Measurements from ENCODE around the gene DUSP16.
"Not testable (repeated sequence)": the region's sequence is repeated elsewhere in the genome, so short reads cannot be mapped to it uniquely, and the experiment has no call there.

Gene DUSP16

DNA sequence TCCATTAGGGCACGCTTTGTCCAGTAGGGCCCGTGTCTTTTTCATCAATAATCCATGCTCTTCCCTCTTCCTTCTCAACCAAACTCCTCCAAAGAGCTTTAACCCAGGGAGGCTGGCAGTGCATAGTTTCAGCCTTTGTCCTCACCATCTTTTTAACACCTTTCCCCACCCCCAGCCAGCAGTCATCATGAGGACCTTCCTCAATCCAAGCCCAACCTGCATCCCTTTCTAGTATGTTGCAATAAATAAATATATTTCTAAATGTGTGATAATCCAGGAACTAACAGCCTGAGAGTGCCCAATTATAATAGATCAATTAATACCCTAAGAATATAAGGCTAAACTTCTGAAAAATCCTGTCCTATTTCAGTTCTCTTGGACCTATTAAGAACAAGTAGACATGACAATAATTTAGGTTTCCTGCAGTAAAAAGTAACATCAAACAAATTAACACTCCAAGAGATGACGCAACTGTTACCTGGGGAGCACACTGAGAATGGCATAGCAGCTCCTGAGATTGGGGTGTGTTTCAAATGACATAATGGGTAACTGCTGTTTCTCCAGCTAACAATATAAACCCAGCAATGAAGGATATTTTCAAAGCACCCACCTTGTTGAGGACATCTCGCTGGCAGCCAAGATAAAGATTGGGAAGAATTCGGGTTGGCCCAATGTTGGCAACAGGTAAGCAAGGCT lies 62.6 kb downstream of the DUSP16 start:
- DNase-seq (ENCODE audit: low spot score): no peak

DNA sequence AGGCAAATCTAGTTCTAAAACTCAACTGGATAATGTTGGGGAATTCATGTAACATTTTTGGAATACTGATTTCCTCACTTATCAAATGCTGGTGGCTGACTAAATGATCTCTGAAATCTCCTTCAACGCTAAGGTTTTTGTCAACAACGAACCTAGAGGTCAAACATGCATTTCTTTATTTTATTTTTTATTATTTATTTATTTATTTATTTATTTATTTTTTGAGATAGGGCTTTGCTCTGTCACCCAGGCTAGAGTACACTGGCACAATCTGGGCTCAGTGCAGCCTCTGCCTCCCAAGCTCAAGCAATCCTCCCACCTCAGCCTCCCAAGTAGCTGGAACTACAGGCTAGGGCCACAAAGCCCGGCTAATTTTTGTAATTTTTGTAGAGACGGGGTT lies 64.5 kb downstream of the DUSP16 start:
- DNase-seq (ENCODE audit: low spot score): no peak

DNA sequence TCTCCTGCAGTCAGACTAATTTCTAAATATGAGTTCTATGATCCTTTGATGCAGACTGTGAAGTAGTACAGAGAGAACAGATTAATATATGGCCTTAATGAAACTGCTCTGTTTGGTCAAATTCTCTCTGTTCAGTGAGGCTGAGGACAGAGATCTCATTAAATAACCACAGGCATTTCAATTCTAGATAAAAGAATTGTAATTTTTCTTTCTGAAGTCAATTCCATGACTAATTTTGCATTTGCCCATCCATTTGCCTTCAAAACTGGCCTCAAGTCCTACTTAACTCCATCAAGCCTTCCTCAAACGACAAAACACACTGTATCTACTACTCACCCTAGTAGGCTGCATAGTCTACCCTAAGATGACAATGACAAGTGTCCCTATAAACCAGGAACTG lies 67.1 kb downstream of the DUSP16 start:
- DNase-seq (ENCODE audit: low spot score): no peak

DNA sequence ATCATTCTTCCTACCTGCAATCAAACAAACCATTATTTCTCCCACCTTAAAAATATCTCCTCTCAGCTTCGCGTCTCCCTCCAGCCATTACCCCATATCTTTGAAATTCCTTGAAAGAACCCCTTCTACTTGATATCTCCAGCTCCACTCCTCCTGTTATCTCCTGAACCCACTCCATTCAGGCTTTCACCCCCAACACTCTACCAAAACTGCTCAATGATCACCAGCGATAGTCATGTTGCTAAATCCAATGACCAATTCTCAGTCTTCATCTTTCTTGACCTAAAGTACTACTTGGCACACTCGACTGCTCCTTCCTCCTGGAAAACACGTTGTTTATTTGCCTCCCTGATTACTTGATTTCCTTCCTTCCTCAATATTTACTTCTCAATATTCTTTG lies 70.1 kb downstream of the DUSP16 start:
- no peak for DNase-seq (ENCODE audit: low spot score)

DNA sequence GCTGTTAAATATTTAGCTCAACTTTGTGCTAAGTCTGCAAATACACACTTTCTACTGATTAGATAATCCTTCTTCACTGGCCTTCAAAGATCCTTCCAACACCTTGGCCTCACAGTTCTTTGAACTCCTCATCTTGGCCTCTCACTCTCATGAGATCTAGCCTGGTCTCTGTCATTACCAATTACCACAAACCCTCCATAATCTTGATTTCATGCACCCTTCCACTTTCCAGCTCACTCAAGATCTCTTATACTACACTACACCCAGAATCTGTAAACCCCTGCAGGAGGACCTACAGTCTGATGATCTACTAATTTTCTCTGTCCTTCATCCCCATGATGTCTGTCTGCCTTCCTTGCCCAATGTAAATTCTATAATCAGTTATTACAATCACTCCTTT lies 71.1 kb downstream of the DUSP16 start:
- no peak for DNase-seq (ENCODE audit: low spot score)

DNA sequence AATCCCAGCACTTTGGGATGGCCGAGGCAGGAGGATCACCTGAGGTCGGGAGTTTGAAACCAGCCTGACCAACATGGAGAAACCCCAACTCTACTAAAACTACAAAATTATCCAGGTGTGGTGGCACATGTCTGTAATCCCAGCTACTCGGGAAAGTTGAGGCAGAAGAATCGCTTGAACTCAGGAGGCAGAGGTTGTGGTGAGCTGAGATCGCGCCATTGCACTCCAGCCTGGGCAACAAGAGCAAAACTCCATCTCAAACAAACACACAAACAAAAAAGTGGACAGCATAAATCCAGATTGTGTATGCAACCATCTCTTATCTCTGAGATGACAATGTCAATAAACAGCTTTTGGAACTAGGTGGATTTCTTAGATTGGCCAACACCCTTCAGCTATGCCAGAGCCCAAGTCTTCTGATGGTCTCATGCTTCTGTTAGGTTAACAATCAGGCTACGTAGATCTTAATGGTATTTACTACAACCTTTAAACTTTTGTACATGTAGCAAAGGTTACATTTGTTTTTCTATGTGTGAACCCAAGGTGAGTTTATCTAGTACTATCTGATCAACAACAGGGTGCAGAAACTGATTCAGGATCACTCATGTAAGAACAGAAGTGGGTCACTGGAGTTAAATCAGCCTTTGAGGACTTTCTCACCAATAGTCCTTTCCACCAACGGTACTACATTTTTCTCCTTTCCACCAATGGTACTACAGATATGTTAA lies 73.7 kb downstream of the DUSP16 start:
- DNase-seq (ENCODE audit: low spot score): no peak

DNA sequence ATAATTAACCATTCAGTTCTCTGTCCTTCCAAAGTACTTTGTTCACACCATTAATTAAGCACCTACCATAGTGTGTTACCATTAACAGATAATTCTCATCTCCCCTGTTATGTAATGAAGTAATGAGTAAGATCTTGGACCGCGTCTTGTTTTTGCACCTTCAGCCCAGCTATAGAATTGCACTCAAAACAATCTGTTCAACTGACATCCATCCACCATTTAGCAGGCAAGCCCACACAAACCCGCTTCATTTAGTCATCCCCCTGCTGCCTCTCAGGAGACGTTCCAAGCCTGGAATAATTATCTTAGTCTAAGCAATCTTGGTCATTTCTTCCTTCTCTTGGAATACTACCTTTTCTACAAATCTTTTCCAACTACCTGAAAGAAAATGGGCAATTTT lies 74.4 kb downstream of the DUSP16 start:
- DNase-seq (ENCODE audit: low spot score): no peak

DNA sequence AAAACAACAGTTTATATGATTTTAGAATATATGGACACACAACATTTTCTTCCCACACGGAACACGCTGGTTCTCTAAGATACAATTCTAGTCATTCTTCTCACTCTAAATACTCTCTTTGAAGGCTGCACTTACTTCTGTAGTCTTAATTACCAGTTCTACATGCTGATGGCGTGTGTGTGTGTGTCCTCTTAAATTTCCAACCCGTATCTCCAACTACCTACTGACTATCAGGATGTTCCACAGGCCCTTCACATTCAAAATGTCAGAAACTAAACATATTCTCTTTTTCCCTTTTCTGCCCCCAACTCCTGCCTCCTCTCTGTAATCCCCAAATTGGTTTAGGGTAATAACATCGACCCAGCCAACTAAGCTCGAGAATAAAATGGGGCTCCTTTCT lies 75.2 kb downstream of the DUSP16 start:
- no peak for DNase-seq (ENCODE audit: low spot score)

DNA sequence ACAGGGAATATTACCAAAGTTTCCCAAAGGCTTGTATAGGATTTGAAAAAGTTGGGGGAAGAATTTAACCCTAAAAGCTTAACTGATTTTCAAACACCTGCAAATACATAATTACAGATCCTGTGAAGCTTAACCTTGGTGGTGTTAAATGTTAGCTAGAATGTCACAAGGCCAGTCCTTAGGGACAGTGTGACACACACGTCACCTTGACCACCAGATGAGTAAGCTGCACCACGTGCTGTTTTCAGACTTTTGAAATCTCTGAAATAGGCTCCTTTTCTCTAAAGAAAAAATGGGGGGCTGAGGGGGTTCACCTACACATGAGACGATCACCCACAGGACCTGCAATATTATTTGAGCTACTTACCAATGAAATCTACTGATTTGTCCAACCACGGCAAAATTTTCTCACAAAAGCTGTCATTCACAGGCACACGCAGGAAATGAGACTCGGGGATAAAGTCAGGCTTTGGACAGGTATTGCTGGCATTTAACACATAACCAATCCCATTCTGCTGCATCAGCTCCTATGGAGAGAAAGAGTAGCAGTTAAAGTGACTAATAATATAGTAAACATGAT lies 75.9 kb downstream of the DUSP16 start:
- no peak for DNase-seq (ENCODE audit: low spot score)

DNA sequence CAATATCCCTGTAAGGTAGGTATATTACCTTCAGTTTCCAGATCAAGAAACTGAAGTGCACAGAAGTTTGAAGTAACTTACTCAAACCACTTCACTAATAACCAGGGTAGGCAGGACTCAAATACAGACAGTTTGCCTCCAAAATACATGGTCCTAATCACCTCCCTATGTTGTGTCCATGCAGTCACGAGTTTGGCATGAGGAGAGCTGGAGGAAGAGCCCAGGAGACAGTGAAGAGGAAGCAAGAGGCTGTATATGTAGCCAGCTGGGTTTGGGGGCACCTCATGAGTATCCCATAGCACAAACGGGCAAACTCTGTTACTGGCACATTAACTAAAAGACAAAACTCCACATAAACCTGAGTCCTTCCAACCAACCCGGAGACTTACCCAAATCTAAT lies 79.2 kb downstream of the DUSP16 start:
- DNase-seq (ENCODE audit: low spot score): peak; percentile 54

DNA sequence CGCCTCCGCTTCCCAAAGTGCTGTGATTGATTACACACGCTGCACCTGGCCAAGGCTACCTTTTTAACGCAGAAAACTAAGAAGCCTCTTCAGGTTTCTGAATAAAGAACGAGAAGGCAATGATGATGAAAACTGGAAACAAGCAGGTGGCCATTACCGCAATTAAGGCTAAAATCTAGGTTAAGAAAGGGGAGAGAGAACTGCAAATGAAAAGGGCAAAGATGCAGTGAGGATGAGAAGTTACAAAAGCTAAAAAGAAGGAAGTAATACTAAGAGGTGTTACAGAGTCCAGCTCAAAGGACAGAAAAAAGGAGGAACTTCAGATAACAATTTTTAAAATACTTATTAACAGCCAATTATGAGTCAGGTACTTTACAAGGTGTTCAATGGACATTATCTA lies 79.7 kb downstream of the DUSP16 start:
- no peak for DNase-seq (ENCODE audit: low spot score)

DNA sequence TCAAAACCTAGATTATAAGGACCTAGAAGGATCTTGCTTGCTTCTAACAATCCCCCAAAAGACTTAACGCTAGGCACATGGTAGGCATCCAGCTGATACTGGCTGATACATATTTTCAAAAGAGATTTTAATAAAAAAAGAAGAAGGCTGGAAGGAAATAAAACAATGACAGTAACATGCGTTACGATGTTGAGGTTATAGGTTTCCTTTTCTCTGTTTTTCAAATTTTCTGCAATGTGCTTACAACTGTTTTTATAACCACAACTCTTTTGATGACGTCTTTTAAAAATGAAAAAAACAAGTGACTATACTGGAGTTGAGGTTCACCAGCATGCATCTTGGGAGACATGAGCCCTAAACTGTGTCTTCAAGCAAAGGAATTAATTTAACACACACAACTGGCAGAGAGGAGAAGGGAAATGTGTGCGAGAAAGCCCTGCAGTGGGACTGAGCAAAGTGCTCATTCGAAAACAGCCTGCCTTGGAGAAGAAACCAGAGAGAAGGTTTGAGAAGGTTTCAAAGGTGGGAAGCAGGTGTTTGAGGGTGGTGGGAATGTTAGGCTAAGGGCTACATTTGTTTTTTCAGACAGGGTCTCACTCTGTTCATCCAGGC lies 80.4 kb downstream of the DUSP16 start:
- no peak for DNase-seq (ENCODE audit: low spot score)

DNA sequence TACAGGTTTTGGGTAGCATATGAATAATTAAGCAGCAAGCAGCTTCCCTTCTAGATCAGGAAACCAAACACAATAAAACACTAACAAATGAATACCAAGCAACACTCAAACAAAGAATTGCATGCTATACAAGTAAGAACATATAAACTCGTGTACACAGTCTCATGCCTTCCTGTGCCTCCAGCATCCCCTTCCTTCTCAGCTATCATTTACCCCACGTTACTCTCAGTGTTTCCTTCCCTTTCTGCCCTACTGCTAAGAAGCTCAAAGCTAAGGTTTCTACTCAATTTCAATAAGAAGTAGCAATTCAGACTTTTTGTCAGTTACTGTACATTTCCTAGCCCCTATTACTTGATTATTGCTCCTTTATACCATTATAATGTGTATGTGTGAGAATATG lies 81.0 kb downstream of the DUSP16 start:
- DNase-seq (ENCODE audit: low spot score): no peak

DNA sequence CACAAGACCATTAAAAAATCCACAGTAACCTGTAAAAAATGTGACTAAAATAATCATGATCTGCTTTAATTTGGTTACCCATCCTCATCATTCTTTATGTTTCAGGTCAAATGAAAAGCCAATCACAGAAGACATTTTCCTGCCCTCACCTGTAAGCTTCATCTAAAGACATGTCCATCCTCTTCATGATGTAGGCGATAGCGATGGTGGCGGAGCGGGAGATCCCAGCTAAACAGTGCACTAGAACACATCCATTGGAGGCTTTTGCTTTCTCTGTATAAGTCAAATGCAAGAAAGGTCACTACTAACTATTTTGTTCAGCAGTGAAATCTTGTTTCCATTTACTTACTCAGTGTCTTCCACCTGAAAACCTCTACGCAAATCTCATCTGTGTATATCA lies 82.6 kb downstream of the DUSP16 start:
- no peak for DNase-seq (ENCODE audit: low spot score)

DNA sequence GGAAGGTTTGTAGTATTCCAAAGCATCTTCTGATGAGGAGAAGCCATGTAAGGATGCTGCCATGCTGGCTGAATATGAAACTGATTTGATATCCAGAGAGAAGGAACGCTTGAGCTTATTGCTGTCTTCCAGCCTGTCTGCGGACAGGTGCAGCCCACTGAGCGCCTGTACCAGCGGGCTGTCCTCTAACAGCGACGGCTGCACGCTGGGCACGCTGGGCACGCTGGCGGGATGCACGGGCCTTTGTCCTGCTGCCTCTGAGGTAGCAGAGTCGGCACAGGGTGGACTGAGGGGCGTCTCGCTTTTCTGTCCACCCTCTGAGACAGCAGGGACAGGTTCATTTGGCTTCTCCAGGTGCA lies 85.2 kb downstream of the DUSP16 start:
- no peak for DNase-seq (ENCODE audit: low spot score)

DNA sequence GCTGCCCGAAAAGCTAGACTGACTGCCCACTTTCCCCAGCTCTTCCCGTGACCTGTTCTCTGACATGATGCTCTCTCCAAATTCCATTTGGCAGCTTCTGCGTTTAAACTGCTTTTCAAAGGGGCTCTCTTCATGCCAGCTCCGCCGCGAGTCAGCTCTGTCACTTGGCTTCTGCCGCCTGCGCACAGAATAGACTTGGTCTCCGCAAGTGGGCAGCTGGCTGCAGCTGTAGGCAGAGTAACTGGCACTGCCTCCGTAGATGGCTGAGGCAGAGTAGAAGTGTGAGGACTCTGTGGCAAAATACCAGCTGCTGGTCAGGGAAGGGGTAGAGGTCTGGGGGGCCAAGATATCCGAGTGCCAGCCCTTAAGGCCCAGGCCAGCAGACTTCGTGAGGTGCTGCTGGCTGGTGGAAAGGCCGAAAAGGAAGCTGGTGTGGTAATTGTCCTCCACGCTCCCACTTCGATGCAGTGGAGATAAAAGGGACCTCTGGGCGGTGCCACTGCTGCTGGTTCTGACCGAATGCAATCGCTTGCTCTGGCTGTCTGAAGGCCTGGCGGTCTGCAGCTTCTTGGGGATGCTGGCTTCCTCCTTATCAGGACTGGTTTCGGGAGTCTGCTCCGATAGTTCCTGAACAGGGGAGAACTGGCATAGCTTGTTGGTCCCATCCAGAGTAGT lies 85.7 kb downstream of the DUSP16 start:
- peak; percentile 92 for DNase-seq (ENCODE audit: low spot score)

DNA sequence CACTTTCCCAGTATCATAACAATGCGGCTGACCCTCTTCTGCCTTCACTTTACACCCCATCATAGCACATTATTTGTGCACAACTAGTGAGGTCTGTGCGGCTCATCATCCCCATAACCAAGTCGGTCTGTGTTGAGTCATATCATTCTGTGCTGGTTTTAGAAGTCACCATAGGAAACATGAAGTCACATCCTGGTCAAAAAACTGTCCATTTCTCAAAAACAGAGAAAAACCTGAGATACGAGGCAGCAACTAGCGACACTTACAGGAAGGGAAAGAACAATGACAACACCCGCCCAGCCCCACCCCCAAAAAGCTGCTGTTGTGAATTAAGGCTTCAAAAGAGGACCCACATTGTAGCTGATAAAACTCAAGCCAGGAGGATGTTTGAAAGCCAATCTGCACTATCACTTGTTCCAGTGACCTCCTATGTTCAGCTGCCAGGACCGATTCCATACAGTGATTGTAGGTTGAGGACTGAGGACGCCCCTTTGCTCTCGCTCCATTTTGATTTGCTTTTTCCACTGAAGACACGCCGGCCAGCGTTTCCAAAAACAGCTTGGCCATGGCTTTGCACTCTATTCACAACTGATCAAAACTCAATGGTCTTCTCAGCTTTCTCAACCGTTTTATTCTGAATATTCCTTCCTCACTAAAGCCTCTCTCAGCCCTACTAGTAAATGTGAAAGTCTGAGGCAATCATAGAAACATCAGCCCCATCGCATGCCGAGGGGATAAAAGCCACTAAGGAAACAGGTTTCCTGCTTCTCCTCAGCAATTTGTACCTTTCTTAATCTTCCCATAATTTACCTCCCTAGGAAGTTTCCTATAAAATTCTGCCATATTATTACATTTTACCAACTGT lies 87.5 kb downstream of the DUSP16 start:
- DNase-seq (ENCODE audit: low spot score): no peak

DNA sequence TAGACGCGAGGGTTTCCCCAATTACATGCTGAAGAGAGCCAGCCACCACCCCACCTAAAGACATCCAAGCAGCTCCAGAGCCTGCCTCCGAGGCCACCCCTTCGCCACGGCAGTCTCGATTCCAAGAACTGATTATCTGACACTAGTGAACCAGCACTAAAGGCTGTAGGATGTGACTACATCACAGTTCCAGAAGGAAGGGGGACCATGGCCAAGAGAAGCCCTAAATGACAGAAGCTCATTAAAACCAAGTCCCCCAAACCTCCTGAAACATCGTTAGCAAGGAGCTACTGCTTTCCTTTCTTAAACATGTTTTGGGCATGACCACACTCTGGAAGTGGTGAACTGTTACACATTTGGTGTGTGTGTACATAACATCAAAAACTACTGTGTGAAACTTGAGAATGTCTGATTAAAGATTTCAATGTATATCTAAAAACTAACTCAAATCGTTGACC lies 88.2 kb downstream of the DUSP16 start:
- DNase-seq (ENCODE audit: low spot score): no peak

DNA sequence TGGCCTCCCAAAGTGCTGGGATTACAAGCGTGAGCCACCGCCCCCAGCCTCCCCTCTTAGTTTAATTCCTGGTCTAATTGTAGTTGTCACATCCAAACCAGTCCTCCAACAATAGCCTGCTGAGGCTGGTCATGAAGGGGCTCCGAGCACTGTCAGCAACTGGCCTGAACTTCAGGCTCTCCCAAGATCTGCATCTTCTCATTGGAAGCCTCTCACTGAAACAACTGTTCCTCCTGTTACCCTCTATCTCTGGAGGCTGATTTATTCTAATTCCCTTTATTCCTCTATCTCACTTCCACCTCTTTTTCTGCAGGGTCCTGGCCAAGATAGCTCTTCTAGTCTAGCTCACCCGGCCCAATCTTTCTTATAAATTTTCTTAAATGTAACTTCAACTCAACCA lies 89.4 kb downstream of the DUSP16 start:
- DNase-seq (ENCODE audit: low spot score): no peak

DNA sequence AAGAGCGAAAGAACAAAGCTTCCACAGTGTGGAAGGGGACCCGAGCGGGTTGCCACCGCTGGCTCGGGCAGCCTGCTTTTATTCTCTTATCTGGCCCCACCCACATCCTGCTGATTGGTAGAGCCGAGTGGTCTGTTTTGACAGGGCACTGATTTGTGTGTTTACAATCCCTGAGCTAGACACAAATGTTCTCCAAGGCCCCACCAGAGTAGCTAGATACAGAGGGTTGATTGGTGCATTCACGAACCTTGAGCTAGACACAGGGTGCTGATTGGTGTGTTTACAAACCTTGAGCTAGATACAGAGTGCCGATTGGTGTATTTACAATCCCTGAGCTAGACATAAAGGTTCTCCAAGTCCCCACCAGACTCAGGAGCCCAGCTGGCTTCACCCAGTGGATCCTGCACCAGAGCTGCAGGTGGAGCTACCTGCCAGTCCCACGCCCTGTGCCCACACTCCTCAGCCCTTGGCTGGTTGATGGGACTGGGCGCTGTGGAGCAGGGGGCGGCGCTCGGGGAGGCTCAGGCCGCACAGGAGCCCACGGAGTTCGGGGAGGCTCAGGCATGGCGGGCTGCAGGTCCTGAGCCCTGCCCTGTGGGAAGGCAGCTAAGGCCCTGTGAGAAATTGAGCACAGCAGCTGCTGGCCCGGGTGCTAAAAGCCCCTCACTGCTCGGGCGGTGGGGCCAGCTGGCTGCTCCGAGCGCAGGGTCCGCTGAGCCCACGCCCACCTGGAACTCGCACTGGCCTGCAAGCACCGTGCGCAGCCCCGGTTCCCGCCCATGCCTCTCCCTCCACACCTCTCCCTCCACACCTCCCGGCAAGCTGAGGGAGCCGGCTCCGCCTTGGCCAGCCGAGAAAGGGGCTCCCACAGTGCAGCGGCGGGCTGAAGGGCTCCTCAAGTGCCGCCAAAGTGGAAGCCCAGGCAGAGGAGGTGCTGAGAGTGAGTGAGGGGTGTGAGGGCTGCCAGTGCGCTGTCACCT lies 90.4 kb downstream of the DUSP16 start:
- DNase-seq (ENCODE audit: low spot score): not testable (repeated sequence)

All from pons (tissue), 1 donor.